ENCODE results near the gene ALDH3B2.

GRCh38 chr11:67649634-67650510 is 24.6 kb downstream of the ALDH3B2 start:
- TF ChIP-seq POLR2AphosphoS5 (IDR thresholded peaks at IDR 0.05; ENCODE audit: low read depth) = no peak
- no peak for TF ChIP-seq REST (IDR thresholded peaks at IDR 0.05; ENCODE audit: unreplicated experiment)
- TF ChIP-seq CTCF (conservative IDR thresholded peaks at IDR 0.05; ENCODE audit: low read depth in 2 of 2) = no peak
- TF ChIP-seq EZH2 (IDR thresholded peaks at IDR 0.05; ENCODE audit: low read depth, unreplicated experiment) = no peak
- no peak for TF ChIP-seq EZH2phosphoT487 (IDR thresholded peaks at IDR 0.05; ENCODE audit: unreplicated experiment)
- no peak for TF ChIP-seq STAT1 (IDR thresholded peaks at IDR 0.05; ENCODE audit: unreplicated experiment)
- no peak for TF ChIP-seq ZNF462 (CRISPR knock-in tag; IDR thresholded peaks at IDR 0.05)
- no peak for TF ChIP-seq CREB1 (CRISPR knock-in tag; IDR thresholded peaks at IDR 0.05; ENCODE audit: low read depth)
- no peak for TF ChIP-seq JUNB (IDR thresholded peaks at IDR 0.05; ENCODE audit: unreplicated experiment)
- TF ChIP-seq NANOG (IDR thresholded peaks at IDR 0.05; ENCODE audit: borderline replicate concordance) = no peak
